HPDE6-E6E7 (cell line): Measurements from ENCODE around the gene PUS7.
A peak's percentile ranks its signal among the peaks of the same experiment; 100 is the strongest.
"Not testable (repeated sequence)": the region's sequence is repeated elsewhere in the genome, so short reads cannot be mapped to it uniquely, and the experiment has no call there.

ENCODE experiments used
- DNase-seq: peaks from one replicate; pipeline ENCODE4 v3.0.0; 2011; ENCODE audit warnings: missing footprints; ENCODE audit errors: extremely low spot score

Gene PUS7

DNA sequence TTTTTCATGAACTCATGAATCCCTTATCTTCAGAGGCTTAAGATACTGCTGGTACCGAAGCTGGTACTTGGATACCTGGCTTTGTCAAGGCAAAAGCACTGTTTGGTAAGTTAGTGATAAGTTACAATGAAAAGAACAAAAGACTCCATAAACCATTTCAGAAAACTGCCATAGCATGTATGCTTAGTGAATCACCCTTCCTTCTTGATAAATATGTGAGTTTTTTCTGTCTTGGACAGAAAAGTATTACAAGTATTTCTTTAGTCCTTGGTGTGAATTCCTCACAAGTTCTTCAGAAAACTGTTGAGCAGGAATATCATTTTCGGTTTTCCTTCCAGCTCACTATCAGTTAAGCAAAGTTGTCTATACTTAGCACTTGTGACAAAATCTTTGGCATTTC, 25.6 kb downstream of the PUS7 start:
- DNase-seq = no peak

DNA sequence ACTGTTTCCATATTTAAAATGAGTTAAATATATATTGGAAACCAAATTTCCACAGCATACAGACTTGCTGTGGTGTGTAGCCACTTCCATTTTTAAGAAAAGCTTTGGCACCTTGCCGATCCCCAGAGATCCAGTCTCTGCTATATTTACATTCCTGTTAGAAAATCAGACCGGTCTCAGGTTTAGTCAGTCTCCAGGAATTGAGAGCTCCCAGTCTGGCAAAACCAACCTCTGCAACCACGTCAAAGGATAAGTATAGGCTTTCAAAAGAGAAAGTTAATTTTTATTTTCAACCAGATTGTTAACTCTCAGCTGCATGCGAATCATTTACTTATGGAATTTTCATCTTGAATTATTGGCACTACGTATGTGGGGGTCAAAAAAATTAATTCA, 28.2 kb downstream of the PUS7 start:
- DNase-seq = no peak

DNA sequence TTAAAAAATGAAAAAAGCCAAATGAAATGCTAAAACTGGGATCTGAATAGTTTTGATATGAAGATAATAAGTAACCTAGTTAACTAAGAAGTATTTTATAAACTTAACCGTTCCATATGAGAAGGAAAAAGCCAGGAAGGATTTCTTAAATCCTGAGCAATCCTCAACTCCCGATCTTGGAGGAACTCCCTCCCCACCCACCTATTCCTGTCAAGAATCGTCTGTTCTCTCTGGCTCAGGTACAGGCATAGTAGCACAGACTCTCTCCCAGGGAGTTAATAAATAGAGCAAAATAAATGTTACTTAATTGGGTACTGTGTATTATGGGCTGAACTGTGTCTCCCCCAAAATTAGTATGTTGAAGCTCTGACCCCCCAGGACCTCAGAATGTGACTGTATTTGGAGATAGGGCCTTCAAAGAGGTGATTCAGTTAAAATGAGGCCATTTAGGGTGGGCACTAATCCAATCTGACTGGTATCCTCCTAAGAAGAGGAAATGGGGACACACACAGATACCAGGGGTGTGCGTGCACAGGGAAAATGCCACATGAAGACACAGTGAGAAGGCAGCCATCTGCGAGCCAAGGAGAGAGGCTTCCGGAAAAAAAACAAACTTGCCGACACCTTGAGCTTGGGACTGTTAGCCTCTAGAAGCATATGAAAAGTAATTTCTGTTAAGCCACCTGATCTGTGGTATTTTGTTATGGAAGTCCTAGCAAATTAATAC, 28.7 kb downstream of the PUS7 start:
- DNase-seq = no peak

DNA sequence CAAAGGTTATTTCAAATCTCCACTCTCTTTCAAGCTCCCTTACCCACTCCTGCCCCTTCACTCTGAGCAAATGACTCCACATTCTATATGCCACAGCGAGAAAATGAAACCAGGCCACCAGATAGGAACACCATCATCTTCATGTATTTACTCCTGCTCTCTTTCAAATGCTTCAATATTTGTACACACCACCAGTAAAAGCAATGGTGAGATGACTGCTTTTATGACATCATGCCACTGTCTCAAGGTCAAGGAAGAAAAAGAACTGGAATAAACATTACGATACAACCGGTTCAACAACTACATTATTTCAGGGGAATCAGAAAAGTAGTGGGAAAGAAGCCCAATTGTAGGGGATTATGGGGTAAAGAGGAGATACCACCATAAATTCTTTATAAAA, 32.7 kb downstream of the PUS7 start:
- no peak for DNase-seq

DNA sequence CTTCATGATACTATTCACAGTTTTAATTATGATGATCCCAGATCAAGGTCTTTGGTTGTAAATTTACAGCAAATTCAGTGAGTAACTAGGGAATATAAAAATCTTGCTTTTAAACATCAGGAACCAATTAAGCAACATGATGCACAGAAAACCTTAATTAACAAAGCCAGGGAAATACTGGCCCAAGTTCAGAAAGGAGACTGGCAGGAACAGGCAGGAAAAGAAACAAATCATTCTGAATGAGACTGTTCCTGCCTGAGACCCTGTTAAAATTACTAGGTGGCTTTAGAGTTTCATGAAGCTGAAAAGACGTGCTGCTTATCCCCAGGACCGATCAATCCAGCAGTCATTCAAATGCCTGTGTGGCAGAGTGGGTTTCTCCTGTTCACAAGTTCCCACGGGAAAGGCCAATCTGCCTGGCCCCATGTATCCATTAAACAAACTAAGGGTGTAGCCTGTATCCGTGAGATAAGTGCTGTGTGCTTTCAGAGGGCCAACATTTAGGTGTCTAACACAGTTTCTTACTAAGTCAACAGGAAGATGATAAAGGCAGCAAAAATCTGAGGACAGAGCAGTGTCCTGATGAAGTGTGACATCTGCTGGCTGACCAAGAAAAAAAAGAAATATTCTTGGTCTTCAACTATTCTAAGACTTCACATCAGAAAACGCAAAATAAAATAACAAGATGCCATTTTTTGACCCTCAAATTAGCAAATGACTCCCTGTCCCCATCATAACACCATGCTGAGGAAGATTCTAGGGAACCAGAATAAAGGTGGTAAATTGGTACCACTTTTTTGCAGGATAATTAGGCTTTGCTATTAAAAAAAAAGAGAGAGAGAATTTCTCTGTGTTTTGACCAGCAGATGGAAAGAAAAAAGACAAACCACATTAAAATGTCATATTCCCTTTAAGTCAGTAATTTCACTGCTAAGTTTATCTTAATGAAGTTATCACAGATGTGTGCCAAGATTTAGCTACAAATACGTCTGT, 34.2 kb downstream of the PUS7 start:
- no peak for DNase-seq

DNA sequence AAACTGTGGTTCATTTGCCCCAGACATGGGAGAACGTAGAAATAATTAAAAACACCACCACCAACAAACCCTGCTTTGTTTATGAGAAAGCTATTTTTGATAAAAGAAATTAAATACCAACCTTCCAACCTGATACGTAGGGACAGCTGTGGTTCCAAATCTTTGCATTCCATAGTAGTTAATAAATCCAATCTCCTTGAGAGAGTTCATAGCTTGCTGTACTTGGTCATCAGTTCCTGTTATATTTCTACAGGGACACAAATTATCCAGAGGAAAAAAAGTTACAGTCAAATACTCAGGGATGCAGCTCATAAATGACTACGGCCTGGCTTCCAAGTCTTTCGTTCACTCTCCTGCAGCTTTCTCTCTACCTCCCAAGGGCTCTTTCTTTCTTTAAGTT, 41.1 kb downstream of the PUS7 start:
- DNase-seq = no peak

DNA sequence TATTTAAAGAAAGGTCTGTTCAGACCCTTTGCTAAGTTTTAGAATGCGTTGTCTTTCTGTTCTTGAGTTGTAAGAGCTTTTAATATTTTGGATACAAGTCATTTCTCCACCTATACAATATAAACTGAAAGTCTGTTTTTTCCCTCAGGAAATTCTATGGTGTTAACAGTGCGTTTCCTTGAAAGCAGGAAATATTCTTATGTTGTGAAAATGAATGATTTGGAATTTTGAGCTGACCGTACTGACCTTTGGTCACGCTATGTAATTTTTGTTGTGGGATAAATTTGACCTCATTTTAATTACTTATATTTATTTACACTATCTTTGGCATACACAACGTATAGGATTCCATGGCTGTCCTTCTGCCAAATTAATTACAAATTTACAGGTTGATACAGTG, 43.5 kb downstream of the PUS7 start:
- no peak for DNase-seq

DNA sequence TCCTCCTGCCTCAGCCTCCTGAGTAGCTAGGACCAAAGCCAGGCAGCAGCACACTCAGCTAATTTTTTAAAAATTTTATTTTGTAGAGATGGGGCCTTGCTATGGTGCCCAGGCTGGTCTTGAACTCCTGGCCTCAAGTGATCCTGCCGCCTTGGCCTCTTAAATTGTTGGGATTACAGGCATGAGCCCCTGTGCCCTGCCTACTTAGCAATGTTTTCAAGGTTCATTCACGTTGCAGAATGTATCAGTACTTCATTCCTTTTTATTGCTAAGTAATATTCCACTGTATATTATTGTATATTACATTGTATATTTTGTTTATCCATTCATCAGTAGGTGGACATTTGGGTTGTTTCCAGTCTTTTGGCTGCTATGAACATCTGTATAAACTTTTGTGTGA, 44.2 kb downstream of the PUS7 start:
- DNase-seq = no peak

DNA sequence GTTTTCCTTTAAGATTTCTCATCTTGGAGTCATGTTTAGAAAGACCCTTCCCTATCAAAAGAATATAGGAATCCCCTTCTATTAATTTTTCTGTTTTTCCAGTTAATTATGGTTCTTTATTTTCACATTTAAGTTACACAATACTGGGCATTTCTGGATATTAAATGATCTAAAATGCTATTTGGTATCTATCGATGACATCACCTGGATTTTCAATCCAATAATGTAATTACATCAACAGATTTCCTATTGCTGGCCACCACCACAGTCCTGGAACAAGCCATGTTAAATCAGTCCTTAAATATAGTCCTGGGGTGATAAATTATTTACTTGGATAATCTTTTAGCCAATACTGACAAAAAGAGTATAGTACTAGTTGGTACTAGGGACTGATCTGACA, 48.0 kb downstream of the PUS7 start:
- DNase-seq = no peak

DNA sequence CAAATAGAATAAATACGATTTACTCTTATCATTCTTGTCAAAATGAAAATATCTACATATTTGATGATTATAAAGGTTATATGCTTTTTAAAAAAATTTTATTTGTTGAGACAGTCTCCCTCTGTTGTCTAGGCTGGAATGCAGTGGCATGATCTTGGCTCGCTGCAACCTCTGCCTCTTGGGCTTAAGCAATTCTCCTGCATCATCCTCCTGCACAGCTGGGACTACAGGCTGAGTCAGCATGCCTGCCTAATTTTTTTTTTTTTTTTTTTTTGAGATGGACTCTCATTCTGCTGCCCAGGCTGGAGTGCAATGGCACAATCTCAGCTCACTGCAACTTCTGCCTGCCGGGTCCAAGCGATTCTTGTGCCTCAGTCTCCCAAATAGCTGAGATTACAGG, 48.9 kb downstream of the PUS7 start:
- no peak for DNase-seq

DNA sequence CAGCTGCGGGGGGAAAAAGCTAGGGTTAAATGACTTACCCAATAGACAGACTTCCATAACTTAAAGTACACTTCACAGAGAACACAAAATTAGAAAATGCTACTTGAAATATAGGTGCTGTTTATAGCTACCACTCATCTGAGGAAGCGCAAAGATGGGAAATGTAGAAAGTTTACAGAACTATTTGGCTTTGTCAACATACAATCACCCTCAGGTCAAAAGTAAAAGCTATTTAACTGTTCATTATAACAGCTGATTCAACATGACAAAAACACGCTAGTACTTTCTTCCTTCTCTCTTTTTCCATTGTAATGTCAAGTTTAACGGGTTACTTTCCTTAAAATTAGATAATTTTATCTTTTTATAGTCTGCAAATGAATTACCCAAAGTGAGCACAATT, 51.2 kb downstream of the PUS7 start:
- DNase-seq = no peak

DNA sequence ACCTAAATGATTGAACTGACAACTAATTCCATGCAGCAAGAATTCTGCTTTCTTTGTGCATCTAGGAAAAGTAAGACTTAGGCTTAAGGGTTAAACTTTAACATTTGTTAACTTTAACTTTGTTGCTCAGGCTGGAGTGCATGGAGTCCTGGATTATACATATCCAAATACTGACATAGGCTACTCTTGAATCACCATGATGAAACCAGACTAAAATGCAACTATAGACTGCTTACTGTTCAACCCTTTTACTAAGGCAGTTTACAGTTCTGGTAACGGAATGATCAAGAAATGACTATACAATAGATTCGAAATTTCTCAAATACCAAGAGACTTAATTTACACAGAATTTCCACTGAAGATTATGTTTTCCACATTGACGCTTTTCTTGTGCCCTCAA, 52.0 kb downstream of the PUS7 start:
- no peak for DNase-seq

DNA sequence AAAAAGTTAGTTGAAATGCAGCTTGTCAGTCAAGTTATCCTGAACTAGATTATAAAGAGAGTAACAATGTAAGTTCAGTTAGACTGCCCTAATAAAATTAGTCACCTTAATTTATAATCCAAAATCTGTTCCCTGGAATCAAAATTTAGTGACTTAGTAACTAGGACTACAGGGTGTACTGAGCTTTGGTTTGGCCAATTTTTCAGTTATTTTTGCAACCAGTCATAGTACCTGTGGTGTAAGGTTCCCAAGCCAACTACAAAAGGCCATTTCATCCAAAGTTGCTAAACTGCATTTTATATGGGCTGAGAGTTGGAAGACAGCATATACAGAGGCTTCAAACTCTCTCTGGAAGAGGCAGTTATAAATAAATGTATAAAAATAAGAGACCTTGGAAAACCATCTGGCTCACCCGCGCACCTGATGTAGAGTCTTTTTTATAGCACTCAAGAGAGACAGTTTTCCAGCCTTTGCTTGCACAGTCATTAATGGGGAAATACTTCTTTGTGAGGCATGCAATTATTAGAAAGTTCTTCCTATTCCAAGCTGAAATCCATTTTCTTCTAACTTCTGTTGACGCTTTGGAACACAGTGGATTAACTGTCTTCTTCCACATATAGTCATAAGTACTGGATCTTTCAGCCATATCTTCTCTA, 59.2 kb downstream of the PUS7 start:
- DNase-seq = no peak

DNA sequence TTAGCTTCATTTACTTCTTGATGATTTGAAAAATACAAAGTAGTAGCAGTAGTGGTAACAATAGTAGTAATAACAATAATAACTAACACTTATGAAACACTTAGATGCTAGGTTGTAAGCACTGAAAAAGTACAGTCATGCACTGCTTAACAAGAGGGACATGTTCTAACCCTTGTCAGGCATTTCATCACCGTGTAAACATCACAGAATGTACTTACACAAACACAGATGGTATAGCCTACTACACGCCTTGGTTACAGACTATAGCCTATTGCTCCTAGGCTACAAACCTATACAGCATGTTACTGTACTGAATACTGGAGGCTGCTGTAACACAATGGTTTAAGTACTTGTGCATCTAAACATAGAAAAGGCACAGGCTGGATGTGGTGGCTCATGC, 60.6 kb downstream of the PUS7 start:
- DNase-seq = no peak

DNA sequence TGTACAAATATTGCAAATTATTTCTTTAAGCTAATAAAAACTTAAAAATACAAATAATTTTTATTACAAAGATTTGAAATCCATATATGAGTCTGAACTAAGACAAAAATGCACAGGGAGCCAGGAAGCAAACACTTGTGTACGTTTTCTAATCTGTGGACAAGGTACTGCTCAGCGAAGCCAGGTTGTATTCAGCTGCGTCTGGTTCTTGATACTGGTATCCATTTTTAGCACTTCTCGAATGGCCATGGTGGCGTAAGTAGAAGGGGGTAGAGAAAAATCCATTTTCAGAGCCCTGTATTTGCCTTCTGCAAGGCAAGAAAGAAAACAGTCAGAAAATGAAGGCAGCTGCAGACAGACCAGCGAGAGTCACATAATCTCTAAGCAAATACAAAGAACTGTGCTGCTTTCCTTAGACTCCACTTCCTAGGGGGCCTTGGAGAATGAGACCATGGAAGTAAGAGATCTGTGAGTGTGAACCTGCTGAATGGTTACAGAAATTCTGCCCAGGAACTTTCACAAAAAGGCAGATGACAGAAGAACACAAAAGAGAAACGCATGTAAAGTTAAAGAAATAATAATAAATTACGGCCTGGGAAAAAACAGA, 64.3 kb downstream of the PUS7 start:
- DNase-seq = no peak

DNA sequence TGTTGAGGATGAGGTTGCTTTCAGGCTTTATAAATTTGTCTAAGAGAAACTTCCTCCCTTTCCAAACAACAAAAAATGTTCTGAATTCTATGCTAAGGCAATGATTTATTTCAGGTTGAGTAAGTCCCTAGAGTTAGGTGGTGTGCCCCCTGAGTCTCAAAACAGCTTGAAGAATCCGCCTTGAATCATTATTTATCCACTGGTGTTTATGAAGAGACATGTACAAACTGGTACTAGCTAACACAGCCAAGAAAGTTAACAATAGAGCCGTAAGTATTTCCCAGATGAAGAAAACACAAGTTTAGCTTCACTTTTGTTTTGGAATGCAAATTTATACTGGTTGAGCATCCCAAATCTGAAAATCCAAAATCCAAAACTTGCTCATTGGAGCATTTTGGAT, 67.2 kb downstream of the PUS7 start:
- peak; percentile 13 for DNase-seq

DNA sequence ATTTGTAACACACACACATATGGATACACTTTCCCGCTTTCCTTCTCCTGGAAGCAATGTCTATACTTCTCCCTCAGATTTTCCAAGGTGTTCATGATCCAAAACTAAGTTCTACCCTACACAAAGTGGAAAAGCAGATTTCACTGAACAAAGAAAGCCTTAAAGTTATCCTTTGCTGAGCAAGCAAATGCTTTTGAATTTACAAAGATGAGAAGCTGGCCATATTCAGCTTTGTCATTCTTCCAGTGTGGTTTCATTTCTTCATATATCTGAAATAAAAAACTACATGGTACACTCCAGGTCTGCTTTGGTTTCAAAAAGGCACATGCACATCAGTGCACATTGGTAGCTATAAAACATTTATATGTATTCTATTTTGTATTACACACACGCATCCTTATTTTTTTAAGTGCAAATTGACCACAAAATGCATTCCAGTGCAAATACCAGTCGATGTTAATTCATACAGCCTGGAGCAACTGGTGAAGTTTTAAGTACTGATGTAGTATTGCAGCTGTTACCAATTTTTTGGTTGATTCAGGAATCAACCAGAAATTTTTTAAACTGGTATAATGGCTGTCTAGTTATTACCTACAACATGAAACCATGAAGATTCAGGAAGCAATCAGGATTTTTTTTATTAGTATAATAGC, 67.8 kb downstream of the PUS7 start:
- DNase-seq = no peak

DNA sequence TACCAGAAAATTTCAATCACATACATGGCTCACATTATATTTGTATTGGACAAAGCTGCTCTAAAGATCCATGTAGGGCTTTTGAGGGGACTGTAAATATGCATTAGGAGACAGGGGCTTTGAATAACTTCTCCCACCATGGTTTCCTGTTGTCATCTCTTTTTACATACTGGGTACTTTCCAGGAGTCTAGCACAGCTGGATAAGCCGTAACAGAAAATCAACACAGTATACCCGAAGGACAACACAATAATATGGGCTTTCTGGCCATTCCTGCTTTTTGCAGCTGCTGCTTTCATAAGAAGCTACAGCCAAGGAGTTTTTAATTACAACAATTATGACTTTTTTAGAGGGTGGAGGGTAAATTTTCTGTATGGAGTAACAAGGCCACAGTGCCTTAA, 70.0 kb downstream of the PUS7 start:
- no peak for DNase-seq

DNA sequence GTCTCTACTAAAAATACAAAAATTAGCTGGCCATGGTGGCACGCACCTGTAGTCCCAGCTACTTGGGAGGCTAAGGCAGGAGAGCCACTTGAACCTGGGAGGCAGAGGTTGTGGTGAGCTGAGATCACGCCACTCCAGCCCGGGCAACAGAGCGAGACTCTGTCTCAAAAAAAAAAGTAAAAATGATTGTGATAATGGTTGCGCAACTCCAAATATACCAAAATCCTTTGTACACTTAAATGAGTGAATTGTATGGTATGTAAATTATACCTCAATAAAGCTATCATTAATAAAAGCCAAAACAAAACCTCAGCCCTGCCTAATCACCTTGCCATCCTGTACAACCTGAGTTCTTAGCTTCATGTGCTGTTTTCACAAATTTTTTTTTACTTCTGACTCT, 71.2 kb downstream of the PUS7 start:
- not testable (repeated sequence) for DNase-seq

DNA sequence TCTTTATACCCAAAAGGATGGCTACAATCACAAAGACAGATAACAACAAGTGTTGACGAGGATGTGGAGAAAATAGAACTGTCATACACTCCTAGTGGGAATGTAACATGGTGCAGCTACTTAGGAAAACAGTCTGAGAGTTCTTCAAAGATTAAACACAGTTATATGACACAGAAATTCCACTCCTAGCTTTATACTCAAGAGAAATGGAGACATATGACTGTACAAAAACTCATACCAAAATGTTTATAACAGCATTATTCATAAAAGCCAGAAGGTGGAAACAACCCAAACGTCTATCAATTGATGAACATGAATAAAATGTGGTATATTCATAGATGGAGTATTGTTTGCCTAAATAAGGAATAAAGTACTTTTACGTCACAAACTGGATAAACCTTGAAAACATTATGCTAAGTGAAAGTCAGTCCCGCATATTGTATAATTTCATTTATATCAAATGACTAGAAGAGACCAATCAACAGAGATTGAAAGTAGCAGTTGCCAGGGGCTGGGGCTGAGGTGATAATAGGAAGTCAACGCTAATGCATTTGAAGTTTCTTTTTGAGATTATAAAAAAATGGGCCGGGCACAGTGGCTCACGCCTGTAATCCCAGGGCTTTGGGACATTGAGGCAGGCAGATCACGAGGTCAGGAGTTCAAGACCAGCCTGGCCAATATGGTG, 71.8 kb downstream of the PUS7 start:
- no peak for DNase-seq

DNA sequence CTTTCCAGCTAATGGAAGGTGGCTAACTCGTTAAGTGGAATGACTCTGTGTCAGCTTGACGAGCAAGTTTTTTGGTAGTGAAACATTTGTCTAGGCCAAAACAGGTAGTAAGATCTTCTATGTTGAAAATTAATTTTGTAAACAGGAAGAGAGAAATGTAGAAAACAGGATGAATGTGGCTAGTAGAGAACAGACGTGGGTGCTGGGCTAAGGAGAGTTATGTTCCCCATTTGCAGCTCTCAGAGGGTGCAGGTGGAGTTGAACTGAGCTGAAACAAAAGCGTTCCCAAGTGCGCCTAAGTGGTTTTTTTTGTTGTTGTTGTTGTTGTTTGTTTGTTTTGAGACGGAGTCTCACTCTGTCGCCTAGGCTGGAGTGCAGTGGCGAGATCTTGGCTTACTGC, 73.9 kb downstream of the PUS7 start:
- DNase-seq = no peak
